Measurements from ENCODE around the gene MSRB1. TPM values are rescaled to one million over a fixed set of nuclear protein-coding genes. Genes with fewer than 3 reads are reported as not detected.
A peak's percentile ranks its signal among the peaks of the same experiment; 100 is the strongest.

The MSRB1 gene
- total and polyA plus RNA-seq, 2 of the 13 experiments (the other 11 are each of a cell fraction or from before 2014, with no cell fraction given) = 32.1 to 75.4 TPM

DNA sequence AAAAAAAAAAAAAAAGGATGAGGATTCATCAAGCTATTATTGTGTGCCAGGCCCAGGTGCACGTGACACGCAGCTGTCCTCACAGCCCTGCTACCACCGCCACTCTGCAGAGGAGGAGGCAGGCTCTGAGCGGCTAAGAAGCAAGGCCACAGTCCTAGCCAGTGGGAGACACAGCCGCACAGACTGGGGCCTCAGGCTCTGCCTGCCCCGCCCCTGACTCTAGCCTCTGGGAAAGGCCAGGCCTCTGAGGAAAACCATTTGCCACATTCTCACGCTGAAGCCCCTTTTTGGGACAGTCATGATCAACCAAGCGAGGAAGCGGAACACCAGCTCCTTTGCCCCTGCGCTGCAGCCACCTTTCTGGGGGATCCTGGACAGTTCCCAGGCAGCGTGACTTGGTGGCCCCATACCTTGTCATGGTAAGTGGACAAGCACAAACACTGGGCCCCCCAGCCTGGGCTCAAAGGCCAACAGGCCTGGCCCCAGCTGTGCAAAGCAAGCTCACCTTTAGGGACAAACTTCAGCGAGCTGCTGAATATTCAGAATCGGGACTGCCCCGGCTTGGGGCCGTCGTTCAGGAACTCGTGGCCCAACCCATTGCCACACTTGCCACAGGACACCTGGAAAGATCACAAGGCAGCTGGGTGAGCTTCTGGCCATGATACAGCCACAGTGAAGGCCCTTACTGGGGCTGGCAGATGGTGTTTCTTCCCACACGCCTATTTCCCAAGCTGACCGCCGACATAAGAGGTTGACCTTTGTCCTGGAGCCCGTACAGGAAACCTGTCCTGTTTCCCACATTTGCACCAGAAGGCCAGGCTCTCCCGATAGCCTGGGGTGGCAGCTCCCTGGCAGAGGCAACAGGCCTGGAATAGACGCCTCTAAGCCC lies 2.5 kb downstream of the MSRB1 start (continued):
- peak; percentile 86; the same call in 1 of the 2 replicates for TF ChIP-seq ZNF333 (CRISPR knock-in tag; IDR thresholded peaks at IDR 0.05; ENCODE audit: borderline replicate concordance)
- peak; percentile 79 for TF ChIP-seq RXRA (CRISPR knock-in tag; IDR thresholded peaks at IDR 0.05)
- TF ChIP-seq, protein P1, sequence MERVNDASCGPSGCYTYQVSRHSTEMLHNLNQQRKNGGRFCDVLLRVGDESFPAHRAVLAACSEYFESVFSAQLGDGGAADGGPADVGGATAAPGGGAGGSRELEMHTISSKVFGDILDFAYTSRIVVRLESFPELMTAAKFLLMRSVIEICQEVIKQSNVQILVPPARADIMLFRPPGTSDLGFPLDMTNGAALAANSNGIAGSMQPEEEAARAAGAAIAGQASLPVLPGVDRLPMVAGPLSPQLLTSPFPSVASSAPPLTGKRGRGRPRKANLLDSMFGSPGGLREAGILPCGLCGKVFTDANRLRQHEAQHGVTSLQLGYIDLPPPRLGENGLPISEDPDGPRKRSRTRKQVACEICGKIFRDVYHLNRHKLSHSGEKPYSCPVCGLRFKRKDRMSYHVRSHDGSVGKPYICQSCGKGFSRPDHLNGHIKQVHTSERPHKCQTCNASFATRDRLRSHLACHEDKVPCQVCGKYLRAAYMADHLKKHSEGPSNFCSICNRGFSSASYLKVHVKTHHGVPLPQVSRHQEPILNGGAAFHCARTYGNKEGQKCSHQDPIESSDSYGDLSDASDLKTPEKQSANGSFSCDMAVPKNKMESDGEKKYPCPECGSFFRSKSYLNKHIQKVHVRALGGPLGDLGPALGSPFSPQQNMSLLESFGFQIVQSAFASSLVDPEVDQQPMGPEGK (CRISPR knock-in tag; IDR thresholded peaks at IDR 0.05) = peak; percentile 97
- TF ChIP-seq GATAD1 (CRISPR knock-in tag; IDR thresholded peaks at IDR 0.05) = 0 out of 2 replicates have a peak, but pooled peaks have one; percentile 26
- TF ChIP-seq NCOR1 (IDR thresholded peaks at IDR 0.05; ENCODE audit: borderline replicate concordance, low read length) = peak; percentile 82
- TF ChIP-seq, protein P2, sequence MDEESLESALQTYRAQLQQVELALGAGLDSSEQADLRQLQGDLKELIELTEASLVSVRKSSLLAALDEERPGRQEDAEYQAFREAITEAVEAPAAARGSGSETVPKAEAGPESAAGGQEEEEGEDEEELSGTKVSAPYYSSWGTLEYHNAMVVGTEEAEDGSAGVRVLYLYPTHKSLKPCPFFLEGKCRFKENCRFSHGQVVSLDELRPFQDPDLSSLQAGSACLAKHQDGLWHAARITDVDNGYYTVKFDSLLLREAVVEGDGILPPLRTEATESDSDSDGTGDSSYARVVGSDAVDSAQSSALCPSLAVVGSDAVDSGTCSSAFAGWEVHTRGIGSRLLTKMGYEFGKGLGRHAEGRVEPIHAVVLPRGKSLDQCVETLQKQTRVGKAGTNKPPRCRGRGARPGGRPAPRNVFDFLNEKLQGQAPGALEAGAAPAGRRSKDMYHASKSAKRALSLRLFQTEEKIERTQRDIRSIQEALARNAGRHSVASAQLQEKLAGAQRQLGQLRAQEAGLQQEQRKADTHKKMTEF (CRISPR knock-in tag; IDR thresholded peaks at IDR 0.05) = peak; percentile 55
- TF ChIP-seq CBX1 (IDR thresholded peaks at IDR 0.05; ENCODE audit: low read depth) = no peak
- peak; percentile 75 for TF ChIP-seq ZNF878 (CRISPR knock-in tag; IDR thresholded peaks at IDR 0.05)
- no peak for TF ChIP-seq ZNF678 (CRISPR knock-in tag; IDR thresholded peaks at IDR 0.05)
- peak; percentile 83; the same call in 1 of the 2 replicates for TF ChIP-seq ZNF615 (CRISPR knock-in tag; IDR thresholded peaks at IDR 0.05; ENCODE audit: borderline replicate concordance)
- TF ChIP-seq ZMYM2 (CRISPR knock-in tag; IDR thresholded peaks at IDR 0.05) = peak; percentile 51; the same call in 1 of the 2 replicates
- no peak for TF ChIP-seq NBN (conservative IDR thresholded peaks at IDR 0.05)
- TF ChIP-seq ZNF614 (CRISPR knock-in tag; IDR thresholded peaks at IDR 0.05; ENCODE audit: borderline replicate concordance) = no peak; the same call in 1 of the 2 replicates
- TF ChIP-seq ZNF232 (CRISPR knock-in tag; IDR thresholded peaks at IDR 0.05; ENCODE audit: borderline replicate concordance) = peak; percentile 19; the same call in 1 of the 2 replicates
- TF ChIP-seq ZNF230 (CRISPR knock-in tag; IDR thresholded peaks at IDR 0.05) = peak; percentile 78; the same call in 1 of the 2 replicates
- TF ChIP-seq REL (CRISPR knock-in tag; conservative IDR thresholded peaks at IDR 0.05) = peak; percentile 81
- TF ChIP-seq, protein P3, sequence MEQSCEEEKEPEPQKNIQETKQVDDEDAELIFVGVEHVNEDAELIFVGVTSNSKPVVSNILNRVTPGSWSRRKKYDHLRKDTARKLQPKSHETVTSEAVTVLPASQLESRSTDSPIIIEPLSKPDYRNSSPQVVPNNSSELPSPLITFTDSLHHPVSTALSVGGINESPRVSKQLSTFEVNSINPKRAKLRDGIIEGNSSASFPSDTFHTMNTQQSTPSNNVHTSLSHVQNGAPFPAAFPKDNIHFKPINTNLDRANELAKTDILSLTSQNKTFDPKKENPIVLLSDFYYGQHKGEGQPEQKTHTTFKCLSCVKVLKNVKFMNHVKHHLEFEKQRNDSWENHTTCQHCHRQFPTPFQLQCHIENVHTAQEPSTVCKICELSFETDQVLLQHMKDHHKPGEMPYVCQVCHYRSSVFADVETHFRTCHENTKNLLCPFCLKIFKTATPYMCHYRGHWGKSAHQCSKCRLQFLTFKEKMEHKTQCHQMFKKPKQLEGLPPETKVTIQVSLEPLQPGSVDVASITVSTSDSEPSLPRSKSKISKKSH (CRISPR knock-in tag; IDR thresholded peaks at IDR 0.05; ENCODE audit: borderline replicate concordance) = no peak
- TF ChIP-seq TSC22D2 (CRISPR knock-in tag; IDR thresholded peaks at IDR 0.05; ENCODE audit: borderline replicate concordance) = peak; percentile 80
- no peak for TF ChIP-seq GABPA (IDR thresholded peaks at IDR 0.05; ENCODE audit: low read depth, low read length)
- 0 out of 2 replicates have a peak, but pooled peaks have one; percentile 6 for TF ChIP-seq GABPA (CRISPR knock-in tag; IDR thresholded peaks at IDR 0.05; ENCODE audit: low read depth)
- peak; percentile 66; the same call in 1 of the 2 replicates for TF ChIP-seq ZNF879 (CRISPR knock-in tag; IDR thresholded peaks at IDR 0.05)
- no peak for TF ChIP-seq ZNF234 (CRISPR knock-in tag; conservative IDR thresholded peaks at IDR 0.05)
- TF ChIP-seq ZNF33A (CRISPR knock-in tag; IDR thresholded peaks at IDR 0.05; ENCODE audit: borderline replicate concordance) = no peak
- TF ChIP-seq ZNF33B (CRISPR knock-in tag; IDR thresholded peaks at IDR 0.05) = no peak
- peak; percentile 78 for TF ChIP-seq ZFY (CRISPR knock-in tag; IDR thresholded peaks at IDR 0.05)

All from HepG2 (cell line).